HG03103 (cell line): ENCODE data around the gene WNT7B.
"Not testable (repeated sequence)": the region's sequence is repeated elsewhere in the genome, so short reads cannot be mapped to it uniquely, and the experiment has no call there.

ENCODE experiments used
- ATAC-seq: cut with Tn5 transposase; IDR thresholded peaks from one replicate; pipeline ENCODE4 v1.9.1; 2021; ENCODE audit warnings: low read depth; ENCODE audit not compliant: unreplicated experiment

WNT7B gene

GRCh38 chr22:46008836-46009596 is 32.1 kb upstream of the WNT7B start:
- no peak for ATAC-seq

GRCh38 chr22:46008291-46008690 is 31.3 kb upstream of the WNT7B start:
- no peak for ATAC-seq

- no peak for ATAC-seq
Observed at GRCh38 chr22:46007848-46008261, 30.9 kb upstream of the WNT7B start.

GRCh38 chr22:46007003-46007847 is 30.3 kb upstream of the WNT7B start:
- no peak for ATAC-seq

- no peak for ATAC-seq
Observed at GRCh38 chr22:46006379-46007002, 29.5 kb upstream of the WNT7B start.

GRCh38 chr22:46005116-46005705 is 28.2 kb upstream of the WNT7B start:
- ATAC-seq = not testable (repeated sequence)

- ATAC-seq = no peak
Observed at GRCh38 chr22:46004105-46004866, 27.3 kb upstream of the WNT7B start.

GRCh38 chr22:46003271-46004091 is 26.5 kb upstream of the WNT7B start:
- no peak for ATAC-seq

- ATAC-seq = no peak
Observed at GRCh38 chr22:46002757-46003270, 25.9 kb upstream of the WNT7B start.

- ATAC-seq = no peak
Observed at GRCh38 chr22:46001426-46002106, 24.6 kb upstream of the WNT7B start.

- no peak for ATAC-seq
Observed at GRCh38 chr22:46001046-46001425, 24.1 kb upstream of the WNT7B start.

GRCh38 chr22:46000081-46001027 is 23.4 kb upstream of the WNT7B start:
- ATAC-seq = no peak

- ATAC-seq = no peak
Observed at GRCh38 chr22:45999379-45999971, 22.5 kb upstream of the WNT7B start.

GRCh38 chr22:45998638-45999378 is 21.8 kb upstream of the WNT7B start:
- no peak for ATAC-seq

GRCh38 chr22:45997777-45998637 is 21.0 kb upstream of the WNT7B start:
- no peak for ATAC-seq
